Right lobe of liver (tissue), 4 donors: ENCODE measurements around the gene NFIA.

ENCODE experiments used
- POLR2A ChIP-seq: fragments of 450-650 bp; IDR thresholded peaks from one replicate; pipeline ENCODE4 v1.6.1; 2017; ENCODE audit warnings: antibody characterized with exemption, mild to moderate bottlenecking
- TF ChIP-seq, protein P1 (sequence below), 4 donors: fragments of 200-600 bp in 3 of 4; fragments of 450-650 bp in 1 of 4; IDR thresholded peaks; one replicate each; pipeline versions ENCODE4 v1.5.1 to v1.8.0; 2016 to 2022; ENCODE audit warnings: antibody characterized with exemption in 4 of 4, mild to moderate bottlenecking in 2 of 4
- donor health status: DM: no; HTN: no; CAD: no.
- donor health status: DM: no; HTN: no; CAD: no.
- donor health status: DM: no; HTN: yes; CAD: no.

- TF ChIP-seq POLR2A = no peak
- TF ChIP-seq, protein P1, sequence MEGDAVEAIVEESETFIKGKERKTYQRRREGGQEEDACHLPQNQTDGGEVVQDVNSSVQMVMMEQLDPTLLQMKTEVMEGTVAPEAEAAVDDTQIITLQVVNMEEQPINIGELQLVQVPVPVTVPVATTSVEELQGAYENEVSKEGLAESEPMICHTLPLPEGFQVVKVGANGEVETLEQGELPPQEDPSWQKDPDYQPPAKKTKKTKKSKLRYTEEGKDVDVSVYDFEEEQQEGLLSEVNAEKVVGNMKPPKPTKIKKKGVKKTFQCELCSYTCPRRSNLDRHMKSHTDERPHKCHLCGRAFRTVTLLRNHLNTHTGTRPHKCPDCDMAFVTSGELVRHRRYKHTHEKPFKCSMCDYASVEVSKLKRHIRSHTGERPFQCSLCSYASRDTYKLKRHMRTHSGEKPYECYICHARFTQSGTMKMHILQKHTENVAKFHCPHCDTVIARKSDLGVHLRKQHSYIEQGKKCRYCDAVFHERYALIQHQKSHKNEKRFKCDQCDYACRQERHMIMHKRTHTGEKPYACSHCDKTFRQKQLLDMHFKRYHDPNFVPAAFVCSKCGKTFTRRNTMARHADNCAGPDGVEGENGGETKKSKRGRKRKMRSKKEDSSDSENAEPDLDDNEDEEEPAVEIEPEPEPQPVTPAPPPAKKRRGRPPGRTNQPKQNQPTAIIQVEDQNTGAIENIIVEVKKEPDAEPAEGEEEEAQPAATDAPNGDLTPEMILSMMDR (IDR thresholded peaks at IDR 0.05) = no peak
Measured at GRCh38 chr1:61184040-61184713, 101.8 kb downstream of the NFIA start.
